Subcutaneous abdominal adipose tissue (tissue), 5 donors: ENCODE data around the gene ENOX2.

Experiments
- H3K27ac ChIP-seq: one replicate; pipeline ENCODE4 v1.7.0; 2013; ENCODE audit warnings: low read depth, mild to moderate bottlenecking, inconsistent platforms, low read length, moderate library complexity
- H3K27me3 ChIP-seq, 5 donors: one replicate each; pipeline ENCODE4 v1.7.0; 2013; ENCODE audit warnings: low read length in 5 of 5, inconsistent platforms in 1 of 5; ENCODE audit not compliant: control insufficient read depth in 5 of 5, insufficient read depth in 4 of 5
- H3K36me3 ChIP-seq, 5 donors: one replicate each; pipeline ENCODE4 v1.7.0; 2013; ENCODE audit warnings: low read length in 5 of 5; ENCODE audit not compliant: control insufficient read depth in 5 of 5, insufficient read depth in 5 of 5
- H3K4me1 ChIP-seq, 5 donors: one replicate each; pipeline ENCODE4 v1.7.0; 2013; ENCODE audit warnings: low read length in 5 of 5, mild to moderate bottlenecking in 3 of 5, moderate library complexity in 1 of 5; ENCODE audit not compliant: control insufficient read depth in 5 of 5, insufficient read depth in 5 of 5
- H3K4me3 ChIP-seq, 5 donors: one replicate each; pipeline ENCODE4 v1.7.0; 2013; ENCODE audit warnings: low read length in 5 of 5, low read depth in 1 of 5
- H3K9ac ChIP-seq, 5 donors: one replicate each; pipeline ENCODE4 v1.7.0; 2013; ENCODE audit warnings: low read length in 5 of 5, mild to moderate bottlenecking in 4 of 5, moderate library complexity in 3 of 5
- H3K9me3 ChIP-seq, 5 donors: one replicate each; pipeline ENCODE4 v1.7.0; 2013; ENCODE audit warnings: low read length in 5 of 5; ENCODE audit not compliant: control insufficient read depth in 5 of 5
- donor health status: healthy.
- donor health status: healthy.
- donor health status: healthy.
- donor health status: healthy.
- donor health status: healthy.

ENOX2 gene

DNA sequence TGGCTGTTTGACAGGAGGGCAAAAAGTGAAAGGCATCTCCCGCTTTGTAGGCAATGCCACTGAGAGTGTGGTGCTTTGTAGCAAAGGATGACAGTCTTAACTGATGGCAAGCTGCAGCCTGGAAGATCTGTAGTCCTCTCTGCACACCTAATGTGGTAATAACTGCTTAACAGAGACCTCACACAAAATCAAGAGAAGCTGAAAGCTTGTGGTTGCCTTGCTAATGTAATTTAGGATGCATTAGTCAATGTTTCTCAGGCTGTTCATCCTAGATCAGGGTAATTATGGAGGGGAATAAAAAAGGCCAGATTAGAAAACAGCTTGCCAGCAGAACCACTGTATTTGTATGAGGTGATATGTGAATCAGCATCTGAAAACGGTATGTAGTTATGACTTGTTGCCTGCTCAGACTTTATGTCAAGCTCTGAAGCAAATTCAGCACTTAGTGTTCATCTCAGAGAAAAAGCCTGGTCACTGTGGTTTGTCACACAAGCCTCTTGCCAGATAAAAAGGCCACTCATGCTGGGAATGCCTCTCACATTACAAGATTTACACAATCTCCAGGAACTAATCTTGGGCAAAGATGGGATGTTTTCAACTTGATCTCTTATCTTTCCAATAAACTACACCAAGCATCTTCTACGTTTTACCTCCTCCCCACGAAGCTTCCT, 130.8 kb downstream of the ENOX2 start:
- H3K27me3 ChIP-seq, result peaks cover 0 to 8% (median 0%) of the 10 kb centered on the region in 5 donors

DNA sequence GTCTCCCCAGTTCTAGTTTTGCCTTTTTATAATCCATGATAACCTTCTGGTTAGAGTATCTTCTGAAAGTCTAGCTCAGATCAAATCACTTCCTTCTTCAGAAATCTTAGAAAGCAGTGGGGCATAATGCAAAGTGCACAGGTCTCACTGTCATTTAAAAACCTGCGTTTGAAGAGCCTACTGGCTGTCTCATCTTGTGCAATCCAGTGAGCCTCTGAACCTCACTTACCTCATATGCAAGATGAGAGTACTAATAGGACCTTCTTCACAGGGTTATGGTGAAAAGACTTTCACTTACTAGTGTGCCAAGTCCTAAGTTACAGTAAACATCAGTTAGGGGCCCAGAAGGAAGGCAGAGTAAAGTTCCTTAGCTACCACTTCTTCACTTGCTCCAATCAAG, 131.4 kb downstream of the ENOX2 start:
- Histone ChIP-seq H3K4me3 (no peak overlapping the region), H3K27me3 (peaks cover 0 to 8% (median 0%) of the 10 kb centered on the region in 5 donors), H3K9me3 (no peaks in the 10 kb centered on the region), H3K36me3 (no peaks in the 10 kb centered on the region), H3K27ac (no peak overlapping the region), H3K4me1 (no peaks in the 10 kb centered on the region), H3K9ac (no peak overlapping the region)

More for the DNA sequence above, 130.8 kb downstream of the ENOX2 start:
- Histone ChIP-seq H3K36me3 (no peaks in the 10 kb centered on the region), H3K4me3 (no peak overlapping the region), H3K27ac (no peak overlapping the region), H3K4me1 (no peaks in the 10 kb centered on the region), H3K9me3 (no peaks in the 10 kb centered on the region), H3K9ac (no peak overlapping the region)

DNA sequence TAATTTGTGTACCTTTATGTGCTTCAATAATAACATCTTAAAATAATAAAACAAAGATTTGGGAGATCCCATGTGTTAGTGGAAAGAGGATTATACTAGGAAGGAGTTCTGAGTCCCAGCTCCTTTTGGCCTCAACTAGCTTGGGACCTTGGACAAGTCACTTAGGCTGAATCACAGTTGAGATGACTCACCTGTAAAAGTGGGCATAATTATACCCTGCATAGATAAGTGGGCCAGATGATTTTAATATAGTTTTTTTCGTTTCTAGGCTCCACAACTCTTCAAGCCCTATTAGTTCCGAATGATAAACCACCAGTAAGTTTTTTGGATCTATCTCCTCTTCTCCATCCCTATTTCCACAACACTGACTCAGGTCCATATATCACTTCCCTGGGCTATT, 131.8 kb downstream of the ENOX2 start:
- H3K9ac ChIP-seq, result no peak overlapping the region
- no peak overlapping the region for H3K27ac ChIP-seq
- H3K4me1 ChIP-seq, result no peaks in the 10 kb centered on the region
- H3K4me3 ChIP-seq, result no peak overlapping the region
- no peaks in the 10 kb centered on the region for H3K9me3 ChIP-seq
- H3K36me3 ChIP-seq, result no peaks in the 10 kb centered on the region
- peaks cover 0 to 8% (median 0%) of the 10 kb centered on the region in 5 donors for H3K27me3 ChIP-seq

- Histone ChIP-seq H3K27ac (no peak overlapping the region), H3K4me3 (no peak overlapping the region), H3K27me3 (peaks cover 0 to 8% (median 0%) of the 10 kb centered on the region in 5 donors), H3K4me1 (no peaks in the 10 kb centered on the region), H3K9me3 (no peaks in the 10 kb centered on the region), H3K9ac (no peak overlapping the region), H3K36me3 (no peaks in the 10 kb centered on the region)
Observed at GRCh38 chrX:130770615-130771014, 132.4 kb downstream of the ENOX2 start.

DNA sequence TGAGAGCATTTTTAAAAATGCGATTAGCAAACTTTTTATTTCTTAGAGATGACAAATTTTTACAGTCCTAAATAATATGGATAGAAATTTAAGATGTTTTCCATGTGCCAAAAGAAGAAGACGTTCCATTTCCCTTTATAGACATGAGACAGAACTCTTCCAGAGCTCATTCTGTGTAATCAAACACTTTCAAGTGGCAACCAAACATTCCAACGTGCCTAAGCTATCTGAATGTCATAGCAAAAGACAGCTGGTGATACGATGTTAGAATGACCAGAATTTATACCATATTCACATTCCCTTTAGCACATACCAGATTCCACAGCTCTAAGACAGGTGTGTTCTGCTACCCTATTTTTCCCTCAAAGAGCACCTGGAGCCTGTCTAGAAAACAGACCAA, 133.2 kb downstream of the ENOX2 start:
- Histone ChIP-seq H3K4me3 (no peak overlapping the region), H3K27ac (no peak overlapping the region), H3K4me1 (no peaks in the 10 kb centered on the region), H3K27me3 (peaks cover 0 to 8% (median 0%) of the 10 kb centered on the region in 5 donors), H3K36me3 (no peaks in the 10 kb centered on the region), H3K9me3 (no peaks in the 10 kb centered on the region), H3K9ac (no peak overlapping the region)

DNA sequence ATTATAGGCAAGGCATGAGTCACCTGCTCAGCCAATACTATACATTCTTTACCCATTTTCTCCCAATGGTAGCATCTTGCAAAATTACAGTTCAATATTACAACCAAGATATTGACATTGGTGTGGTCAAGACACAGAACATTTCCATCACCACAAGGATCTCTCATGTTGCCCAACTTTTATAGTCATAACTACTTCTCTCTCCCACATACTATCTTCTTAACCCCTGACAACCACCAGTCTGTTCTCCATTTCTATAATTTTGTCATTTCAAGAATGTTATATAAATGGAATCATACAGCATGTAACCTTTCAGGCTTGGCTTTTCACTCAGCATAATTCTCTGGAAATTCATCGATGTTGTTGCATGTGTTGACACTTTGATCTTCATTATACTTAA, 144.9 kb downstream of the ENOX2 start:
- Histone ChIP-seq H3K27me3 (peaks cover 0 to 3% (median 0%) of the 10 kb centered on the region in 5 donors), H3K36me3 (no peaks in the 10 kb centered on the region), H3K4me3 (no peak overlapping the region), H3K27ac (no peak overlapping the region), H3K4me1 (no peaks in the 10 kb centered on the region), H3K9ac (no peak overlapping the region), H3K9me3 (peaks cover 0 to 3% (median 0%) of the 10 kb centered on the region in 5 donors)

GRCh38 chrX:130756233-130756632, 146.8 kb downstream of the ENOX2 start:
- Histone ChIP-seq H3K27ac (no peak overlapping the region), H3K4me1 (no peaks in the 10 kb centered on the region), H3K36me3 (no peaks in the 10 kb centered on the region), H3K9me3 (peaks cover 0 to 3% (median 0%) of the 10 kb centered on the region in 5 donors), H3K9ac (no peak overlapping the region), H3K27me3 (peaks cover 0 to 3% (median 0%) of the 10 kb centered on the region in 5 donors), H3K4me3 (no peak overlapping the region)

GRCh38 chrX:130754353-130754752, 148.7 kb downstream of the ENOX2 start:
- H3K36me3 ChIP-seq, result no peaks in the 10 kb centered on the region
- no peak overlapping the region for H3K9ac ChIP-seq
- H3K27me3 ChIP-seq, result peaks cover 0 to 3% (median 0%) of the 10 kb centered on the region in 5 donors
- H3K9me3 ChIP-seq, result peaks cover 0 to 3% (median 0%) of the 10 kb centered on the region in 5 donors
- no peak overlapping the region for H3K27ac ChIP-seq
- H3K4me1 ChIP-seq, result no peaks in the 10 kb centered on the region
- no peak overlapping the region for H3K4me3 ChIP-seq

DNA sequence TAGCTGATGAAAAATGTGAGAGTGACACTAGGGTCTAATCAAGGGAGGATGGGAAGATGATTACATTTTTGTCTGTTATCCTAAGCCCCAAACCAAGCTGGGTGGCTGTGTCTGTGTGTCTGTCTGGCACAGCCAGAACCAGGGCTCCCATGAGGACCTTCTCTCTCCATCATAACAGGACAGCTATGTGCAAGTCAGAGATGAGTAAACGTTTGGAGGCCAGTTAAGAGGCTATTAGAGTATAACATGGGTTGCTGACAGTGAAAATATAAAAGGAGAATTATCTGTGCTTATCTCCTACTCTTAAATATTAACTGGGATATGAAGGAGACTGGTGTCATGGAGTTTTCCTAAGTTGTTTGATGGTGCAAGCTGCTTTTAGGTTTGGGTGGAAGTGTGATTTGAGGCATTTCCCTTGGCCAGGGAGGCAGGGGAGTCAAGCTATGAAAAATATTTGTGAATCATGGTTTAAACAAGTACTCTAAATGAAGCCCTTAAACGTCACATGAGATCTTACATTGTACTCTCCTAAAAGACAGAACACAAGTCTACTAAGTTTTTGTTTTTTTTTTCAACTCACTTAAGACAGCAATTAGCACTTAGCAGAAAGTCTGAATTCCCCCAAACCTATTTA, 156.2 kb downstream of the ENOX2 start:
- Histone ChIP-seq H3K27me3 (peaks cover 0 to 6% (median 0%) of the 10 kb centered on the region in 5 donors), H3K9me3 (no peaks in the 10 kb centered on the region), H3K9ac (no peak overlapping the region), H3K4me3 (no peak overlapping the region), H3K27ac (no peak overlapping the region), H3K36me3 (no peaks in the 10 kb centered on the region), H3K4me1 (peaks cover 0 to 5% (median 0%) of the 10 kb centered on the region in 5 donors)

DNA sequence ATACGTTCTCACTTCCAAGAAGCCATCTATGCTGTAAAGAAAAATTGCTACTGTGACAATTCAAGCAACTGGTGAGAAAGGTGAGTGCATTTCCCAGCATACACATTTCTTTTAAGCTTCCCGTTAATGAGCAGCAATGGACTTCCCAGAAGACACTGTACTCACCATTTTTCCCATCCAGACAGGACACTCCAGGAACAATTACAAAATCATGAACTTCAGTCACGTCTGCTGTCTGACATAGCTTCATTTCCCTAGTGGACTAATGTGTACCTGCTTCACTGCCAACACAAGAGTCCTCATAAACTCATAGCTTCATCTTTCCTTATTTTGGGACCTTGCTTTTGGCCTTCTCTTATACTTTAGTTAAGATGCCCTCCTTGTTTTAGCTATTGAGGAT, 156.9 kb downstream of the ENOX2 start:
- Histone ChIP-seq H3K9me3 (no peaks in the 10 kb centered on the region), H3K36me3 (no peaks in the 10 kb centered on the region), H3K4me1 (peaks cover 0 to 5% (median 0%) of the 10 kb centered on the region in 5 donors), H3K4me3 (no peak overlapping the region), H3K27ac (no peak overlapping the region), H3K9ac (no peak overlapping the region), H3K27me3 (peaks cover 0 to 6% (median 0%) of the 10 kb centered on the region in 5 donors)
